Measurements from ENCODE around the gene TNFRSF1A.
A peak's percentile ranks its signal among the peaks of the same experiment; 100 is the strongest.

DNA sequence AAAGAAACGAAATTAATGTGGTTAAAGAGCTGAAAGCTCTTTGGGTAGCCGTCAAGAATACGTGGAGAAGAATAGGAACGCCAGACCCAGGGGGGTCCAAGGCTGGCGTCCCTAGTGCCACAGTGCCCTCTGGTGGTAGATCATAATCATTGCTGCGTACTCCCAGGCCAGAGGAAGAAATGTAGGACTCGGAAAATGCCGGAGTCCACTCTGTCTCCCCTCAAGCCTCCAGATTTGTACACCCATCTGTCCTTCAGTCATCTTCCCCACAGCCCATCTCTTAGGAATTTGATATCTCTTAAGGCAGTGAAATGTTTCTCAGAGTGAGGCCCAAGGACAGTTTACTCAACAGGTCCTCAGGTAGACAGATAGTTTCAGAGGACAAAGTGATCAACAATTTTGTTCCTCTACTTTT, 56.8 kb downstream of the TNFRSF1A start:
- TF ChIP-seq, protein P1, sequence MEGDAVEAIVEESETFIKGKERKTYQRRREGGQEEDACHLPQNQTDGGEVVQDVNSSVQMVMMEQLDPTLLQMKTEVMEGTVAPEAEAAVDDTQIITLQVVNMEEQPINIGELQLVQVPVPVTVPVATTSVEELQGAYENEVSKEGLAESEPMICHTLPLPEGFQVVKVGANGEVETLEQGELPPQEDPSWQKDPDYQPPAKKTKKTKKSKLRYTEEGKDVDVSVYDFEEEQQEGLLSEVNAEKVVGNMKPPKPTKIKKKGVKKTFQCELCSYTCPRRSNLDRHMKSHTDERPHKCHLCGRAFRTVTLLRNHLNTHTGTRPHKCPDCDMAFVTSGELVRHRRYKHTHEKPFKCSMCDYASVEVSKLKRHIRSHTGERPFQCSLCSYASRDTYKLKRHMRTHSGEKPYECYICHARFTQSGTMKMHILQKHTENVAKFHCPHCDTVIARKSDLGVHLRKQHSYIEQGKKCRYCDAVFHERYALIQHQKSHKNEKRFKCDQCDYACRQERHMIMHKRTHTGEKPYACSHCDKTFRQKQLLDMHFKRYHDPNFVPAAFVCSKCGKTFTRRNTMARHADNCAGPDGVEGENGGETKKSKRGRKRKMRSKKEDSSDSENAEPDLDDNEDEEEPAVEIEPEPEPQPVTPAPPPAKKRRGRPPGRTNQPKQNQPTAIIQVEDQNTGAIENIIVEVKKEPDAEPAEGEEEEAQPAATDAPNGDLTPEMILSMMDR (conservative IDR thresholded peaks at IDR 0.05; ENCODE audit: low read length): peak; percentile 97
- no peak for TF ChIP-seq EZH2phosphoT487 (IDR thresholded peaks at IDR 0.05; ENCODE audit: borderline replicate concordance)

Measured in Loucy (cell line).